ENCODE results near the gene MAP1LC3B. TPM values are rescaled to one million over a fixed set of nuclear protein-coding genes. Genes with fewer than 3 reads are reported as not detected.

MAP1LC3B gene
- total and polyA plus RNA-seq, 2 experiments from 2014 or later, result 43.9 to 226 TPM

DNA sequence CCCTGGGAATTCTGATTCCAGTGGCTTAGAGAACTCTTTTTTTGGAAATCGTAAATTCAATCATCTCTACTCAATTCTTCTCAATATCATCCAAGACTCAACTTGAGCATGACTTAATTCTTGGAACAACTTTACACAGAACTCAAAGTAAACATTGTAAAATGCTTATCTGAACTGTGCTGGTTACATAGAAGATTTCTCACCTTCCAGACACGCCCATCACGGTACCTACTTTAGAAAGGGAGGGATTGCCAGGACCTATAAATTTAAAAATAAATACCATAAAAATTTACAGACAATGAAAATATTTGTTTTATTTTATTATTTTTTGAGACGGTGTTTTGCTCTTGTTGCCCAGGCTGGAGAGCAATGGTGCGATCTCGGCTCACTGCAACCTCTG, 26.5 kb downstream of the MAP1LC3B start:
- no peak overlapping the region for H3K9ac ChIP-seq
- no peak overlapping the region for H2AFZ ChIP-seq
- peaks cover 10% of the 10 kb centered on the region for H3K79me2 ChIP-seq (ENCODE audit: insufficient read depth)
- no peaks in the 10 kb centered on the region for H3K9me2 ChIP-seq (ENCODE audit: insufficient read depth)
- H3K27me3 ChIP-seq (replicated peaks; ENCODE audit: insufficient read depth), result no peaks in the 10 kb centered on the region
- no peak for DNase-seq
- peaks cover 29% of the 10 kb centered on the region for H3K36me3 ChIP-seq (ENCODE audit: low read depth)
- no peaks in the 10 kb centered on the region for H3F3A ChIP-seq (ENCODE audit: insufficient read depth)
- H3K4me3 ChIP-seq, result no peak overlapping the region
- no peak for TF ChIP-seq EZH2phosphoT487 (IDR thresholded peaks at IDR 0.05; ENCODE audit: insufficient read depth, low read depth)
- no peak for TF ChIP-seq EZH2 (IDR thresholded peaks at IDR 0.05; ENCODE audit: insufficient read depth, poor library complexity, severe bottlenecking)
- 90 to 91% methylated on average over 6 of the region's 6 CpGs for WGBS, 2 experiments (ENCODE audit: low coverage in 1 of 2, low lambda C conversion rate in 2 of 2, missing lambda C conversion rate in 2 of 2)
- no peaks in the 10 kb centered on the region for H3K9me3 ChIP-seq (ENCODE audit: low read depth)
- no peak overlapping the region for H3K4me2 ChIP-seq (ENCODE audit: unreplicated experiment)
- H3K27ac ChIP-seq, result no peak overlapping the region
- no peaks in the 10 kb centered on the region for H4K20me1 ChIP-seq (ENCODE audit: insufficient read depth)
- in situ Hi-C loops (cut with MboI), result no loop called here
- no peaks in the 10 kb centered on the region for H3K4me1 ChIP-seq (ENCODE audit: insufficient read depth)

- peaks cover 22% of the 10 kb centered on the region for H3K79me2 ChIP-seq (ENCODE audit: insufficient read depth)
- in situ Hi-C loops (cut with MboI), result loop anchor here (10.0 kb wide), 1 partner anchor 124 kb away; no protein-coding TSS in a partner anchor
- H3K9me2 ChIP-seq (ENCODE audit: insufficient read depth), result no peaks in the 10 kb centered on the region
- no peak overlapping the region for H3K4me2 ChIP-seq (ENCODE audit: unreplicated experiment)
- no peaks in the 10 kb centered on the region for H3K4me1 ChIP-seq (ENCODE audit: insufficient read depth)
- peaks cover 24% of the 10 kb centered on the region for H3K36me3 ChIP-seq (ENCODE audit: low read depth)
- no peaks in the 10 kb centered on the region for H3F3A ChIP-seq (ENCODE audit: insufficient read depth)
- no peak overlapping the region for H3K9ac ChIP-seq
- H3K27me3 ChIP-seq (replicated peaks; ENCODE audit: insufficient read depth), result no peaks in the 10 kb centered on the region
- no peak overlapping the region for H3K4me3 ChIP-seq
- TF ChIP-seq EZH2 (IDR thresholded peaks at IDR 0.05; ENCODE audit: insufficient read depth, poor library complexity, severe bottlenecking) (no peak), EZH2phosphoT487 (IDR thresholded peaks at IDR 0.05; ENCODE audit: insufficient read depth, low read depth) (no peak)
- H4K20me1 ChIP-seq (ENCODE audit: insufficient read depth), result no peaks in the 10 kb centered on the region; the same call in 1 of the 2 replicates
- H3K9me3 ChIP-seq (ENCODE audit: low read depth), result no peaks in the 10 kb centered on the region
- H2AFZ ChIP-seq, result no peak overlapping the region
- WGBS, 2 experiments (ENCODE audit: low coverage in 1 of 2, low lambda C conversion rate in 2 of 2, missing lambda C conversion rate in 2 of 2), result 74 to 76% methylated on average over 25 of the region's 25 CpGs
- H3K27ac ChIP-seq, result no peak overlapping the region
- DNase-seq, result no peak
These were observed 28.2 kb downstream of the MAP1LC3B start for GRCh38 chr16:87420026-87421002.

GRCh38 chr16:87421003-87421912, 29.1 kb downstream of the MAP1LC3B start:
- Histone ChIP-seq H3K4me1 (ENCODE audit: insufficient read depth) (no peaks in the 10 kb centered on the region), H3K9ac (no peak overlapping the region), H3K36me3 (ENCODE audit: low read depth) (peaks cover 21% of the 10 kb centered on the region), H3K79me2 (ENCODE audit: insufficient read depth) (peaks cover 28% of the 10 kb centered on the region), H2AFZ (no peak overlapping the region), H4K20me1 (ENCODE audit: insufficient read depth) (no peaks in the 10 kb centered on the region; the same call in 1 of the 2 replicates), H3K27me3 (replicated peaks; ENCODE audit: insufficient read depth) (no peaks in the 10 kb centered on the region), H3F3A (ENCODE audit: insufficient read depth) (no peaks in the 10 kb centered on the region), H3K4me3 (no peak overlapping the region), H3K4me2 (ENCODE audit: unreplicated experiment) (no peak overlapping the region), H3K27ac (no peak overlapping the region), H3K9me2 (ENCODE audit: insufficient read depth) (no peaks in the 10 kb centered on the region), H3K9me3 (ENCODE audit: low read depth) (no peaks in the 10 kb centered on the region)
- no peak for DNase-seq
- TF ChIP-seq EZH2 (IDR thresholded peaks at IDR 0.05; ENCODE audit: insufficient read depth, poor library complexity, severe bottlenecking), result no peak
- no peak for TF ChIP-seq EZH2phosphoT487 (IDR thresholded peaks at IDR 0.05; ENCODE audit: insufficient read depth, low read depth)
- 94 to 95% methylated on average over 25 of the region's 25 CpGs for WGBS, 2 experiments (ENCODE audit: low coverage in 1 of 2, low lambda C conversion rate in 2 of 2, missing lambda C conversion rate in 2 of 2)
- in situ Hi-C loops (cut with MboI), result loop anchor here (10.0 kb wide), 1 partner anchor 124 kb away; no protein-coding TSS in a partner anchor

- TF ChIP-seq EZH2phosphoT487 (IDR thresholded peaks at IDR 0.05; ENCODE audit: insufficient read depth, low read depth) (no peak), EZH2 (IDR thresholded peaks at IDR 0.05; ENCODE audit: insufficient read depth, poor library complexity, severe bottlenecking) (no peak)
- Histone ChIP-seq H3K9me3 (ENCODE audit: low read depth) (no peaks in the 10 kb centered on the region), H2AFZ (no peak overlapping the region), H3K27ac (no peak overlapping the region), H3F3A (ENCODE audit: insufficient read depth) (no peaks in the 10 kb centered on the region), H3K9ac (no peak overlapping the region), H3K4me2 (ENCODE audit: unreplicated experiment) (no peak overlapping the region), H3K79me2 (ENCODE audit: insufficient read depth) (peaks cover 37% of the 10 kb centered on the region), H4K20me1 (ENCODE audit: insufficient read depth) (no peaks in the 10 kb centered on the region; the same call in 1 of the 2 replicates), H3K27me3 (replicated peaks; ENCODE audit: insufficient read depth) (no peaks in the 10 kb centered on the region), H3K36me3 (ENCODE audit: low read depth) (peaks cover 16% of the 10 kb centered on the region), H3K9me2 (ENCODE audit: insufficient read depth) (no peaks in the 10 kb centered on the region), H3K4me1 (ENCODE audit: insufficient read depth) (no peaks in the 10 kb centered on the region), H3K4me3 (no peak overlapping the region)
- 95 to 96% methylated on average over 11 of the region's 11 CpGs for WGBS, 2 experiments (ENCODE audit: low coverage in 1 of 2, low lambda C conversion rate in 2 of 2, missing lambda C conversion rate in 2 of 2)
- no peak for DNase-seq
- in situ Hi-C loops (cut with MboI), result loop anchor here (10.0 kb wide), 1 partner anchor 123 kb away; no protein-coding TSS in a partner anchor
These were observed 30.0 kb downstream of the MAP1LC3B start for GRCh38 chr16:87422106-87422505.

Data from GM23248 (cell line).